ENCODE results near the gene RNPS1.

GRCh38 chr16:2233872-2234812, 33.8 kb downstream of the RNPS1 start:
- TF ChIP-seq EP300 (IDR thresholded peaks at IDR 0.05; ENCODE audit: borderline replicate concordance) (no peak), YY1 (IDR thresholded peaks at IDR 0.05; ENCODE audit: low read depth) (no peak), FOXM1 (IDR thresholded peaks at IDR 0.05; ENCODE audit: borderline replicate concordance, low read depth) (no peak), CEBPB (IDR thresholded peaks at IDR 0.05) (no peak), USF1 (IDR thresholded peaks at IDR 0.05) (no peak), EGR1 (IDR thresholded peaks at IDR 0.05) (no peak), TCF12 (IDR thresholded peaks at IDR 0.05; ENCODE audit: low read depth) (no peak), RAD21 (IDR thresholded peaks at IDR 0.05; ENCODE audit: low read depth) (no peak)
- TF ChIP-seq, protein P1, sequence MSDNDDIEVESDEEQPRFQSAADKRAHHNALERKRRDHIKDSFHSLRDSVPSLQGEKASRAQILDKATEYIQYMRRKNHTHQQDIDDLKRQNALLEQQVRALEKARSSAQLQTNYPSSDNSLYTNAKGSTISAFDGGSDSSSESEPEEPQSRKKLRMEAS (IDR thresholded peaks at IDR 0.05), result no peak
- TF ChIP-seq, protein P2, sequence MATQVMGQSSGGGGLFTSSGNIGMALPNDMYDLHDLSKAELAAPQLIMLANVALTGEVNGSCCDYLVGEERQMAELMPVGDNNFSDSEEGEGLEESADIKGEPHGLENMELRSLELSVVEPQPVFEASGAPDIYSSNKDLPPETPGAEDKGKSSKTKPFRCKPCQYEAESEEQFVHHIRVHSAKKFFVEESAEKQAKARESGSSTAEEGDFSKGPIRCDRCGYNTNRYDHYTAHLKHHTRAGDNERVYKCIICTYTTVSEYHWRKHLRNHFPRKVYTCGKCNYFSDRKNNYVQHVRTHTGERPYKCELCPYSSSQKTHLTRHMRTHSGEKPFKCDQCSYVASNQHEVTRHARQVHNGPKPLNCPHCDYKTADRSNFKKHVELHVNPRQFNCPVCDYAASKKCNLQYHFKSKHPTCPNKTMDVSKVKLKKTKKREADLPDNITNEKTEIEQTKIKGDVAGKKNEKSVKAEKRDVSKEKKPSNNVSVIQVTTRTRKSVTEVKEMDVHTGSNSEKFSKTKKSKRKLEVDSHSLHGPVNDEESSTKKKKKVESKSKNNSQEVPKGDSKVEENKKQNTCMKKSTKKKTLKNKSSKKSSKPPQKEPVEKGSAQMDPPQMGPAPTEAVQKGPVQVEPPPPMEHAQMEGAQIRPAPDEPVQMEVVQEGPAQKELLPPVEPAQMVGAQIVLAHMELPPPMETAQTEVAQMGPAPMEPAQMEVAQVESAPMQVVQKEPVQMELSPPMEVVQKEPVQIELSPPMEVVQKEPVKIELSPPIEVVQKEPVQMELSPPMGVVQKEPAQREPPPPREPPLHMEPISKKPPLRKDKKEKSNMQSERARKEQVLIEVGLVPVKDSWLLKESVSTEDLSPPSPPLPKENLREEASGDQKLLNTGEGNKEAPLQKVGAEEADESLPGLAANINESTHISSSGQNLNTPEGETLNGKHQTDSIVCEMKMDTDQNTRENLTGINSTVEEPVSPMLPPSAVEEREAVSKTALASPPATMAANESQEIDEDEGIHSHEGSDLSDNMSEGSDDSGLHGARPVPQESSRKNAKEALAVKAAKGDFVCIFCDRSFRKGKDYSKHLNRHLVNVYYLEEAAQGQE (IDR thresholded peaks at IDR 0.05; ENCODE audit: low read depth), result no peak

All from Ishikawa (cell line).